HG03280 (cell line): ENCODE data around the gene ZNF483.
A peak's percentile ranks its signal among the peaks of the same experiment; 100 is the strongest.
"Not testable (repeated sequence)": the region's sequence is repeated elsewhere in the genome, so short reads cannot be mapped to it uniquely, and the experiment has no call there.

ENCODE experiments used
- ATAC-seq: cut with Tn5 transposase; IDR thresholded peaks from one replicate; pipeline ENCODE4 v1.9.1; 2021; ENCODE audit warnings: mild to moderate bottlenecking, moderate library complexity; ENCODE audit not compliant: unreplicated experiment

Gene ZNF483

DNA sequence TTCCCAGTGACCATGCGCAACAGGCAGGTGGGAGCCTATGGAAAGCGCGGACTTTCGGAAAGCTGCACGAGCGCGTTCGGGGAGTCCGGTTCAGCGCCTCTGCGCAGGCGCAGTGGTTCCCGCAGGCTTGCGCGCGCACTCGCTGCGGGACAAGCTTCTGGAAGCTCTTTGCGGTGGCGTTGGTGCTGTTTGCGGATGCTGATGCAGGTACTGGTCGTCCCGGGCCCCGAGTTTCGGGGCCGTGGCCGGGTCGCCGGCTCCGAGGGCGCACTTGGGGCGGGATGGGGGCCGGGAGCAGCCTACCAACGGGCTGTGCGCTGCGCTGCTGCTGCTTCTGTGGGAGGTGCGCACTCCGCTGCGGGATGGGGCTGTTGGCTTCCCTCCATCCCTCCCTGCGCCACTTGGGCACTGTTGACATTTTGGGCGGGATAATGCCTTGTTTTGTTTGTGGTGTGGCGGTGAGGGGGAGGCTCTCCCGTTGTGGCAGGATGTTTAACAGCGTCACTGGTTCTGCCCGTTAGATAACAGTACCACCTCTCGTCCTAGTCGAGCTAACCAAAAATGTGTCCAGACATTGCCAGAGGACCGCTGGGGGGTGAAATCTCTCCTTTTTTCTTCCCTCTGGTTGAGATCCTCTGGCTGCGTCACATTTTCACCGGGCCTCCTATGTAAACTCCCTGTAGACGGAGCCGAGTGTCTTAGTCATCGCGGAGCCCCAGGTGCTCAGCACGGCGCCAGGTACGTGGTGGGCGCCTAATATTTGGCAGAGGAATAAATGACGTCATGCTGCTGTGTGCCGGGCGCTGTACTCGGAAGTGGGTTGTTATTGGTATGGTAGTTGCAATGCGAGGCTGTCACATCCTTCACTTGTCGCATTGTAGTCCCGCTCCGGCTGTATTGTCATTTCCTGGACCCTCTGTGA, at the start of gene ZNF483:
Gene ZNF483, plus strand, starts transcription at position 124 of the 922 bp plus-strand sequence. CDS start 2,217 bp downstream, outside the sequence.
- ATAC-seq, result peak; percentile 58

DNA sequence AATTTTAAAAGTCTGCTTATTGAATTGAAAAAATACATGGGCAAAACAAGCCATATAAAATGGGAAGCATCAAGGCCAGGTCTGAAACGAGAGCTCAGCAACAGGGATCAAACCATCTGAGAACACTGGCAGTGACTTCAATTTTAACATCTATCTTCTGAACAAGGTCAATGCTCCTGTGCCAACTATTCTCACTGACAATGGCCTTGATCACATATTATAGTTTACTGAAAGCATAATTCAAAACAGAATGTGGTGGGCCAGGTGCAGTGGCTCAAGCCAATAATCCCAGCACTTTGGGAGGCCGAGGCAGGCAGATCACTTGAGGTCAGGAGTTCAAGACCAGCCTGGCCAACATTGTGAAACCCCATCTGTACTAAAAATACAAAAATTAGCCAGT, 49.8 kb upstream of the ZNF483 start:
- no peak for ATAC-seq

DNA sequence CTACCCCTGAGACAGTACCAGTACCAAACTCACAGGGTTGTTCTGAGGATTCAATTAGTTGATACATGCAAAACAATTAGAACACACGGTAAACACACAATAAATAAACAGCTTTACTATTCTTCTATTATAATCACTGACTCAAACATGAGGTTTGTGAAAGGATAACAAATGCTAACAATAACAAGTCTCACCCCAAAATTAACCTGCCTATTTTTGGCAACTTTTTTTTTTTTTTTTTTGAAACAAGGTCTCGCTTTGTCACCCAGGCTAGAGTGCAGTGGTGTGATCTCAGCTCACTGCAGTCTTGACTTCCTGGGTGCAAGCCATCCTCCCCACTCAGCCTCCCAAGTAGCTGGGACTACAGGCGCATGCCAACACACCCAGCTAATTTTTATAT, 47.3 kb upstream of the ZNF483 start:
- no peak for ATAC-seq

DNA sequence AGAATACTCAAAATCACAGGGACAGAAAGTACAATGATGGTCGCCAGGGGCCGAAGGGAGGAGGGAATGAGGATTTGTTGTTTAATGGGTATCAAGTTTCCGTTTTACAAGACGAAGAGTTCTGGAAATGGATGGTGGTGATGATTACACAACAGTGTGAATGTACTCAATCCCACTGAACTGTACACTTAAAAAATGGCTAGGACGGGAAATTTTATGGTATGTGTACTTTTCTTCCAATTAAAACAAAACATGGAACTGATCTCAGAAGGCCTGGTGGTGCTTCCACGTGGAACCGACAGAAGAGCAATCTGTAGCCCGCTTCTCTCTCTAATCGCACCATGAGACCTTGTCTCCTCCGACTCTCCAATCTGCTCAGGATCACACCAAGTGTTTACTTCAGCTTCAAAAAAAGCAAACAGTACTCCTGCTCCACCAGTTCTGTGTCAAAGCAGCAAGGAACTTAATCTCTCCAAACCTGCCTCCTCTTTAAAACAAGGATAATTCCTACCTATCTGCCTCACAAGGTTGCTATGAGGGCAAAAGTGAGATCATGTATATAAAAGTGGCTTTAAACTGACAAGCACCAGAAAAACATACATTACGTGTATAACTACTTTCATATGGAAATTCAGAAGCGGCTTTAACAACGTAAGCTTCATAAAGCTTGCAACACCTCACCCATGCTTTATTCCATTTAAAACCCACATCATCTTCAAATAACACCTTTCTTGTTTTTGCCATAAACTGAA, 42.9 kb upstream of the ZNF483 start:
- no peak for ATAC-seq

DNA sequence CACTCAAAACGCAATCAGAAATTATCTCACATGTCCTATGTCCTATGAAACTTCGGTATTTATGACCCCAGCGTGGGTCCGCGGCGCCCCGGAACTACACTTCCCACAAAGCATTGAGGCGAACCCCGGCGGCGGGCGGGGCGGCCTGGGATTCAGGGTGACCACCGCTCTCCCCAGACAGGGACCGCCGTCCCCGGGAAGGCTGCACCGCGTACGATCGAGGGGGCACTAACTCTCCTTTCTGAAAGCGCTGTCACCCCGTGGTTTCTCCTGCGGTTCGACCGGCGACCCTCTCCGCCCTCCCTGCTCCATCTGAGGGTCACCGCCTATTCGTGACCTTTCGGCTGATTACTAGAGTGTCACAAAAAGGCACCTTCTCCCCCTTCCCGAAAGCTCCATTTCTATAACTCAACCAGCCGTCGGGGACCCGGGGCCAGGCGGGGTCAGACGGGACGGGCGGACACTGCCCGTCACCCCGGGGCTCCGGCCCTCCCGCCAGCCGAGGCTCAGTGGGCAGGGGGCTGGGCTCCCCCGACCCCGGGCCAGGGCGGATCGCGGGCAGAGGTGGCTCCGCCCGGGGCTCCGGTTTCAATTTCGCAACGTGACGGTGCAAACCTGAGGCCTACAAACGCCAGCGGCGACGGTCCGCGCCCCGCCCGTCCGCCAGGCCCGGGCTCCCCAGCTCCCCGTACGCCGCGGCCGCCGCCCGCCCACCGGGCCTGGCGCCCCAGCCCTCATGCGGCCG, 42.1 kb upstream of the ZNF483 start:
- peak; percentile 66 for ATAC-seq

DNA sequence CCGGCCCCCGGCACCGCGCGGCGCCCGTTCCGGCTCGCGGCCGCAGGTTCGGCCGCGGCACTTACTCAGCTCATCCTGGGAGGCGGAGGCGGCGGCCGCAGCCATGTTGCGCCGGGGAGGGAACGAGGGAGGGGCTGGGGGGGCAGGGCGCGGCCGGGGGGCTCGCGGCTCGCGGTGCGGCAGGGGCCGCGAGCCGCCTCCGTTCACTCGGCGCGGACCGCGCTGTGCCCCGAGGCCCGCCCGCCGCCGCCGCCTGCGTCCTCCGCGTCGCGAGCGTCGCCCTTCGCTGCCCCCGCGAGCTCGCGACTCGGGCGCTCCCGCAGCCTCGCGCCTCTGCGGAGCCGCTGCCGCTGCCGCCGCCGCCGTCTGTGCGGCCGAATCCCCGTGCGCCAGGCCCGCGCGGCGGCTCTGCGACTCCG, 41.5 kb upstream of the ZNF483 start:
- peak; percentile 34 for ATAC-seq

DNA sequence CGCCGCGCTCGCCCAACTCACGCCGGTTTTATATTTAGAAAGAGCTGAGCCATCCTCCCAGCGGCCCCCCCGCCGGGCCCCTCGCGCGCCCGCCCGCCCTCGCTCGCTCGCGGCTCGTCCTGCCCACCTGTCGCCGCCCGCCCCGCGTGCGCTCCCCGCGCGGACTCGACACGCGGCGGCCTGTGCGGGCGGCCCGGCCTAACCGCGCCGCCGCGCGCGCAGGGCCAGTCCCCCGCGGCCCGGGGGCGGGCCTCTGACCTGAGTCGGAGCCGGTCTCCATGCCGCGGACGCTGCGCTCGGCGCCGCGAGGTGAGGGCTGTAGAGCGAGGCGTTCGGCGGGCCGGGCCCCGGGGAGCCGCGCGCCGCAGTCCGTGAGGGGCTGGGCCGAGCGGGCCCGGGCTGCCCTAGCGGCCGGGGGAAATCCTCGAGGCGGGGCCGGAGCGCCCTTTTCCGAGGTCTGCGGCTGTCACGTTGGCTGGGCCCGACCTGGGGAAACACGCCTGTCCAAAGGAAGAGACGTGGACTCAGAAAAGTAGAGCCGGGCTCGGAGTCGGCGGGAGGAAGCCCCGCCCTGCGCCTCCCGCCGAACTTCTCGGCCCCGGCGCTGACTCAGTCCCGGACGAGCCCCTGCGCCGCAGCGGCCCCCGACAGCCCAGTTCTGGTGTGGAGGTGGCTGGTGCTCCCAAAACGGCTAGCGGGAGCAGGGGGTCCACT, 41.0 kb upstream of the ZNF483 start, which contains the start of gene ECPAS:
Gene ECPAS, minus strand, starts transcription at position 526 of the 714 bp plus-strand sequence. CDS start 11,465 bp downstream, outside the sequence.
- peak; percentile 55 for ATAC-seq

DNA sequence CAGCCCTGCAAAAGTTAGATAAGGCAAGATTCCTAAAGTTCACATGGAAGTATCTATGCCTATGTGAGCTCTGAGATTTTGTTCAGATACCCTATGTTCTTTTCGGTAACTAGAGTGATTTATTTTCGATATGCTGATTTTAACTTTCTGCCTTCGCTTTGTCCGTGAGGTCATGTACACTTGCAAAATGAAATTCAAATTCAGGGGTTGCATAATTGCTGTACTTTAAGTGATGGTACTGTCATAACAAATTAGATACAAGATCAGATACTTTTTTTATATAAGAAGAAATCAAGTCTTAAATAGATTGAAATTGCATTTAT, 40.4 kb upstream of the ZNF483 start:
- ATAC-seq, result no peak

DNA sequence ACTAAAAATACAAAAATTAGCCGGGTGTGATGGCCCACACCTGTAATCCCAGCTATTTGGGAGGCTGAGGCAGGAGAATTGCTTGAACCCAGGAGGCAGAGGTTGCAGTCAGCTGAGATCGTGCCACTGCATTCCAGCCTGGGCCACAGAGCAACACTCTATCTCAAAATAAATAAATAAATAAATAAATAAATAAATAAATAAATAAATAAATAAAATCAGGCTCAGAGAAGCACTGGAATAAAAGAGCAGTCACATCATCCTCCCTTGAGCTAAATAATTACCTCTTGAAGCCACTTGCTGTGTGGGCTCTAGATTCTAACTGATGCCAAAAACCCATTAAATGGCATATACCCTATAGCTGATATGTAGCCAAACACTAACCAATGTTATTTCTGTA, 27.8 kb upstream of the ZNF483 start:
- ATAC-seq, result not testable (repeated sequence)

DNA sequence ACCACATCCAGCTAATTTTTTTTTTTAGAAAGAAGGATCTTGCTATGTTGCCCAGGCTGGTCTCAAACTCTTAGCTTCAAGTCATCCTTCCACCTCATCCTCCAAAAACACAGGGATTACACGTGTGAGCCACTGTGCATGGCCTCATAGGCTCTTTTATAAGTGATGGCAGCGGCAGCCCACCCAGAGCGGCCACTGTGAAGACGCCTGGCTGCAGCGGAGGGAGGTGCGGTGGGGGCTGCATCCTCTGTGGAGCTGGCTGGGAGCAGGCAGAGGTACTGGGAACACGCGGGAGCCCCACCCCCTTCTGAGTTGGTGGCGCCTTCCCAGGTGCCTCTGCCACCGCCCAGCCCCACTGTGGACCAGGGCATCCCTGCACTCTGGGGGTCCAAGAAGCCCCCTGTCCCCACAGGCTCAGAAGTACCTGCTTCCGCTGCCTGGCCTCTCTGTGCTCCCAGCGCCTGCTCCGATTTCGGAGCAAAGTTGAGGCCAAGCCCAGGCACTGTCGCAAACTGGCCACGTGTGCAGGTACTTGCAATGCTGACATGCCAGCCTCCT, 23.9 kb upstream of the ZNF483 start:
- no peak for ATAC-seq

DNA sequence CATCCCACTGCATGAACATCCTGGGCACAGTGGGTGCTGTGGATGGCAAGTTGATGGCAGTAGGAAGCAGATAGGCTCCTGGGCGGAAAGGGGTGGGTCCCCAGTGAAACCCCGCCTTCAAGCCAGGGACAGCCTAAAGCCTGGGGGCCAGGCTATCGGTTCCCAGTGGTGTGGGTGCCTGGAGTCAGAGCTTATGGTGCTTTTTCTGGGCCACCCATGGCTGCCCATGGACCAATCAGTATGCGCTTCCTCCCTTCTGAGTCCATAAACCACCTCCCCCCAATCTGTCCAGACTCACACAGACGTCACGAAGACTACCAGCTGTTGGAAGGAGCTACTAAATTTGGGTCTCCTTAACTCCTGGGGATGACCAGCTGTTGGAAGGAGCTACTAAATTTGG, 23.3 kb upstream of the ZNF483 start:
- no peak for ATAC-seq

DNA sequence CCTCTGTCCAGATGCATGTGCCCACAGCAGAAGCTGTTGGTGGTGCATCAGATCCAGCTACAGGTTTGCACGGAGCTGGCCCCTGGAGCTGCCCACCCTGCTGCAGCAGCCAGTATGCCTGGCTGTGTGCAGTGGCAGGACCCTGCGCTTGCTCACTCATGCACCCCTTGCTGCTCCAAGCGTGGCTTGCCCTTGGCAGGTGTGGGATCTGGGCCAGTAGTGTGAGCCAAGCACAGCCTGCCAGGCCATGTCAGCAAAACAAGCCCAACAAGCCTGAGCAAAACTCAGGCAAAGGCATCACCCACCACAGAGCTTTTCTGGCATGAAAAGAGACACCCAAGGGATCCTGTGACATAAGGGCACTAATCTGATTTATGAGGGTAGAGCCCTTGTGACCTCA, 22.5 kb upstream of the ZNF483 start:
- no peak for ATAC-seq

DNA sequence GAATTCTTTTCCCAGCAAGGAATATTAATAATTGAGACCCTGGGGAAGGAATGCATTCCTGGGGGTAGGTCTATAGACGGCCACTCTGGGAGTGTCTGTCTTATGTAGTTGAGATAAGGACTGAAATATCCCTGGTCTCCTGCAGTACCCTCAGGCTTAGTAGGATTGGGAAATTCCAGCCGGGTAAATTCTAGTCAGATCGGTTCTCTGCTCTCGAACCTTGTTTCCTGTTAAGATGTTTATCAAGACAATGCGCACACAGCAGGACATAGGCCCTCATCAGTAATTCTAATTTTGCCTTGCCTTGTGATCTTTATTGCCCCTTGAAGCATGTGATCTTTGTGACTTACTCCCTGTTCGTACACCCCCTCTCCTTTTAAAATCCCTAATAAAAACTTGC, 13.4 kb upstream of the ZNF483 start:
- not testable (repeated sequence) for ATAC-seq

DNA sequence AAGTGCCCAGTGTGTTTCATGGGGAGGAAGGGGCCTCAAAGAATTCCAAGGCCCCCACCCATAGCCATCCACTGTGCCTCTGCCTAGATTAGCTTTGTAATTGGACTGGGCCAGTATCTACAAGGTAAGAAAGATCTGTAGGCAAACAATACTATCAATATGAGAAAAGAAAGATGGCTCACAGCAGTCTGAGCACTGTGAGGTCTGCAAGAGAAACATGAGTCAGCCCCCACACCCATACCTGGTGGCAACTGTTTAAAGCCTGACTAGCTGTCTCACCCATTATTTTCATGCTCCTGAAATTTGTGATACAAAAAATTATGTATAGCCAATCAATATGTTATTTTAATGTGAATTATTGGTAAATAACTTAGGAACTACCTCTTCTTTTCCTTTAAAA, 10.0 kb upstream of the ZNF483 start:
- no peak for ATAC-seq

DNA sequence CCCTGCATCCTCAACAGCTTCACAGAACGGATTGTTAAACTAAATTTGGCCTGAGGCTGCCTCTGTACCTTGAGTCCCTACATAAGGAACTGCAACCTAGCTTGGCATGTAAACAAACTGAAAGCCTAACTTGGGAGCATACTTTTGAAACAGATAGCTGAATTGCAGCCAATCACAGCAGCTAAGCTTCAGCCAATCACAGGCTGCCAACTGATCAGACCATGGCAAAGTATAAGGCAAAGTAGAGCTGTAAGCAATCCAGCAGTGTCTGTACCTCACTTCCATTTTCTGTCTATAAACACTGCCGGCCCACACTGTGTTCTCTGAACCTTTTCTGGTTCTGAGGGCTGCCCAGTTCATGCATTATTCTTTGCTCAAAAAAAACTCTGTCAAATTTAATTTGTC, 8.9 kb upstream of the ZNF483 start:
- ATAC-seq, result peak; percentile 71

DNA sequence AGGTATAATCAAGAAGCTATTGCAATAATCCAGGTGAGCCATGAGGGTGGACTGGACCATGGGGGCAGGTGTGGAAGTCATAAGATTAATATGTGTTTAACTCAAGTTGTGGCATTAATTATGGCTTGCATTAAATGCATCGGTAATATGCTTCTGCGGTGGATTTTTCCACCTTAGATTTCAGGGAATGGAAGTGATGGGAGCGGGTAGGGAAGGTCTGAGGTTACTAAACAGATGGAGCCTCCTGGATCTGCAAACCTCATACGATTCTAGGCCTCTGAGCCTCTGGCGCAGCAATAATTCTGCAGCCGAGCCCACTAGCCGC, 286 bp upstream of the ZNF483 start:
- no peak for ATAC-seq

DNA sequence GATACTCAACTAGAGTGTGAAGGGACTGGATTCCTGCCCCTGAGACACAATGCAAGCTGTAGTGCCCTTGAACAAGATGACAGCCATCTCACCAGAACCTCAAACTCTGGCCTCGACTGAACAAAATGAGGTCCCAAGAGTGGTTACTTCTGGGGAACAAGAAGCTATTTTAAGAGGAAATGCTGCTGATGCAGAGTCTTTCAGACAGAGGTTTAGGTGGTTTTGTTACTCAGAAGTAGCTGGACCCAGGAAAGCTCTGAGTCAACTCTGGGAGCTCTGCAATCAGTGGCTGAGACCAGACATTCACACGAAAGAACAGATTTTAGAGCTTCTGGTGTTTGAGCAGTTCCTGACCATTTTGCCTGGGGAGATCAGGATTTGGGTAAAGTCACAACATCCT, 2.4 kb downstream of the ZNF483 start:
- no peak for ATAC-seq

DNA sequence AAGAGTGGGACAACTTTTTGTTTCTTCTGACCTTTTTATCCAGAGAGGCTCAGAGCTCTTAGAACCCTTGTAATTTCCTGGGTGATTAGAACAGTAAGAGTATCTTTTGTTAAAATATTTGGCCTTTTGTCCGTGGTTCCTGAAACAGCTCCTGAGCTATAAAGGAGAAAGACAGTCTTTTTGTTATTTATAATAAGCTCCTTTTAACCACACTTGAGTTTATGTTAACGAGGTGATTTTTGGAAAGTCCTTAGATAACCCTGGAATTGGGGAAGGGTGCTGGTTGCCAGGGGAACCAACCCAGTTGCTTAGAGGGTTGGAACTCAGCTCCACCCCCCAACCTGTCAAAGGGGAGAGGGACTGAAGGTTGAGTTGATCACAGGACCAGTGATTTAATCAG, 4.8 kb downstream of the ZNF483 start:
- ATAC-seq, result no peak

DNA sequence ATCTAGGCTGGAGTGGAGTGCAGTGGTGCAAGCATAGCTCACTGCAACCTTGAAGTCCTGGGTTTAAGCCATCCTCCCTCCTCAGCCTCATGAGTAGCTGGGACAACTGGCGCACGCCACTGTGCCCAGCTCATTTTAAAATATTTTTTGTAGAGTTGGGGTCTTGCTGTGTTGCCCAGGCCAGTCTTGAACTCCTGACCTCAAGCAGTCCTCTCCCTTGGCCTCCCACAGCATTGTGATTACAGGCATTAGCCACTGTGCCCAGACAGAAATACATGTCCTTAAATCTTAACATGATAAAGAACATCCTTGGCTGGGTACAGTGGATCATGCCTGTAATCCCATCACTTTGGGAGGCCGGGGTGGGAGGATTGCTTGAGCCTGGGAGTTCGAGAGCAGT, 6.7 kb downstream of the ZNF483 start:
- ATAC-seq, result no peak

DNA sequence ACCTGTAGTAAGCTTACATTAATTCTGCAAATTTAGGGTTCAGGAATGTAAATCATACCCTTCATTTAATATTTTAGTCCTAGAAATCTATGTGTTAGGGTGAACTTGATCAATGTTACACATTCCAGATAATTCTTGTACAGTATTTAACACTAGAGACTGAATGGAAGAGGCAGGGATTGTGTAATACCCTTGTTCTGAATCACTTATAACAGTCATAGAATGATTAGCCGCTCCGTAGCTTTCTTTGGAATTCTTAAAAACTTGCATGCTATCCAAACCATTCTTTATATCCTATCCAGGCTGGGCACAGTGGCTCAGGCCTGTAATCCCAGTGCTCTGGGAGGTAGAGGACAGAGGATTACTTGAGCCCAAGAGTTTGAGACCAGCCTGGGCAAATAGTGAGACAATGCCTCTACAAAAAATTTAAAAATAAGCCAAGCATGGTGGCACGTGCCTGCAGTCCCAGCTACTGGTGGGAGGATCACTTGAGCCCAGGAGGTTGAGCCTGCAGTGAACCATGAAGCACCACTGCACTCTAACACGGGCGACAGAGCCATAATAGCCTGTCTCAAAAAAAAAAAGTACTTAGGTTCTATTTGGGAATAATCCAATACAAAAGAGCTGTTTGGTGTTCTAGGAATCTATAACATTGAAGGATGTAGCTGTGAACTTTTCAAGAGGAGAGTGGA, 8.3 kb downstream of the ZNF483 start:
- no peak for ATAC-seq
